IPS-NIHi7 (cell line): ENCODE data around the gene NDUFS8.
A peak's percentile ranks its signal among the peaks of the same experiment; 100 is the strongest.

ENCODE experiments used
- DNase-seq: peaks from one replicate; pipeline ENCODE4 v3.0.0; 2012; ENCODE audit warnings: mixed read lengths; ENCODE audit errors: extremely low spot score

Gene NDUFS8

DNA sequence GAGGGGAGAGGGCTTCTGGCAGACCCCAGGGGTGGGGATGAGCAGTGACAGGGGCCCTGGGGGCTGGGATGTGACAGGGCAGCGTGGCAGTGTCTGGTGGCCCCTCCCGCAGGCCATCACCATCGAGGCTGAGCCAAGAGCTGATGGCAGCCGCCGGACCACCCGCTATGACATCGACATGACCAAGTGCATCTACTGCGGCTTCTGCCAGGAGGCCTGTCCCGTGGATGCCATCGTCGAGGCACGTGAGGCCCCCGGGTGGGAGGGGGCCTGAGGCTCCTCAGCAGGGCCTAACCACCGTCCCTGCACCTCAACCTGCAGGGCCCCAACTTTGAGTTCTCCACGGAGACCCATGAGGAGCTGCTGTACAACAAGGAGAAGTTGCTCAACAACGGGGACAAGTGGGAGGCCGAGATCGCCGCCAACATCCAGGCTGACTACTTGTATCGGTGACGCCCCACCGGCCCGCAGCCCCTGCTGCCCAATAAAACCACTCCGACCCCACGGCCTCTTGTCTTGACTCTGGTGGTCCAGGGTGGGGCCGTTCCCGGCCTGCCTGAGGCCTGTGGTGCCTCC, 5.7 kb downstream of the NDUFS8 start:
- DNase-seq: no peak

DNA sequence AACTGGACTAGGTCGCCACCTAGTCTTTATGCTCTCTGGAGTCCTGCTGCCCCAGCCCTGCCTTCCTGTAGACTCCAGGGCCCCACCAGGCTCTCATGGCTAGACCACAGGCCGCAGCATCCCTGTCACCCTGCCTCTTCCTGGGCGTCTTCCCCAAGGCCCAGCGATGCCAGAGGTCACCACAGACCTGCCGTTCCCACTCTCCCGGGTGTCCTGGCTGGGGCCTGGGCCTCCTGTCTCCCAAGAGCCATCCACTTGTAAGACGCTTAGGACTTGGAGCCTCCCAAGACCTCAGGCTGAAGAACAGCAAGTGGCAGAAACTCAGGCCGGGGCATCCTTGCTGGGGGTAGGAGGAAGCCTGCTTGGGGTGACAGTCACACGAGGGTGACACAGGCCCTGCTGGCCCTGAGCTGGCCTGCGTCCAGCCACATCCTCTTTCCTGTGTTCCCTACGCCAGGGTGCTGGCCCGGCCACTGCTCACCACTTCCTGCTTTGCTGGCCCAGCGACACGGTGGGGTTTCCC, 6.3 kb downstream of the NDUFS8 start:
- no peak for DNase-seq

DNA sequence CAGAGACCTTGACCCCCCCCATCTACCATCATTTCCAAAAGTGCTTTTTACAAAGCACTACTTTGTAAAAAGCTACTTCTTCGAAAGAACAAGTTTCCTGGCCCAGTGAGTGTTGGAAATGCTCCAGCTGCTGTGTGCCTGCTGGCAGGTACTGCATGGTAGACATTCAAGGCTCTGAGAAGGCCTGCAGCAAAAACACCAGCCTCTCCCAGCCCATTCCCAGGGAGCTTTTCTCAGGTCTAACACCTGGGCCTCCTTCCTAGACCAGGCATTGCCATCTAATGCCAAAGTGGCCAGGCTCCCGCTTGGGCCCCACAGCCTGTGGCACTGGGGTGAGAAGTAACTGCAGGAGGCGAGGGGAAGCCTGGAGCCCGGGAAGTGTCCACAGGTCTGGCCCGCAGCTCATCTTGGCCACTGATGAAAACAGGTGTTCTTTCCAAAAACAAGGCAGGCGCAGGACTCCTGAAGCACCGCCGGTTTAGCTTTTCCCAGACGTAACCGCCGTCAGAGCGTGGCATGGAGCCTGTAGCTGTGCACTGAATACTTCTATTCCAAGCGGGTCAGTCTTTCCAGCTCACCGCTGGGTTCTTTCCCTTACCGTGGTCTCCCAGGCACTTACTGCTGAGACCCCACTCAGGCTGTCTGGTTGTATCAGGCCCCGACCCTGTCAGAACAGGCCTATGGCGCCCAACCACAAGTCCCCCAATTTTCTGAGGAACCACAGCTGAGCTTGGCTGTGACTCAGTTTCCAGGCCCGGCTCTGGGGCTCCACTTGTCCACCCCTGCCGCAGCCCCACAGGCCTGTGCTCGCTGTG, 7.1 kb downstream of the NDUFS8 start:
- peak; percentile 13 for DNase-seq

DNA sequence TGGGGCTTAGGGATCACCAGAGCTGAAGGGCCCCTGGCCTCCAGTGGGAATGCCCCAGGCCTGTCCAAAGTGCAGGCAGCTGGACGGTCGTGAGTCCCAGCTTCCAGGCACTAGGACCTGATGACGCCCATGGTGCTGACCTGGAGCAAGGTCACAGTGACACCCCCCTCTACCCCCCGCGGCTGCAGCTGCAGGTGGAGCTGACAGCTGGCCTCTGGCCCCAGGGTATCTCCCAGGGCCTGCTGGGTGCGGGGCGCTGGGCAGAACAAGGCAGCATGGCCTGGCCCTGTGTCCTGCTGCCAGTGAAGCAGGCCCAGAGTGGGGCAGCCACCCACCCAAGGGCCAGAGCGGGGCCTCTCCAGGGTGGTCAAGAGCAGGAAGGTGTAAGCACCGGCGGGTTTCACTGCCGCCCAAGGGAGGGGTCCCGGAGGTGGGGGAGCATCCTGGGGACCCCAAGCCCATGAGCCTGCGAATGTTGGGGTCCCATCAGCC, 7.8 kb downstream of the NDUFS8 start:
- DNase-seq: peak; percentile 18

DNA sequence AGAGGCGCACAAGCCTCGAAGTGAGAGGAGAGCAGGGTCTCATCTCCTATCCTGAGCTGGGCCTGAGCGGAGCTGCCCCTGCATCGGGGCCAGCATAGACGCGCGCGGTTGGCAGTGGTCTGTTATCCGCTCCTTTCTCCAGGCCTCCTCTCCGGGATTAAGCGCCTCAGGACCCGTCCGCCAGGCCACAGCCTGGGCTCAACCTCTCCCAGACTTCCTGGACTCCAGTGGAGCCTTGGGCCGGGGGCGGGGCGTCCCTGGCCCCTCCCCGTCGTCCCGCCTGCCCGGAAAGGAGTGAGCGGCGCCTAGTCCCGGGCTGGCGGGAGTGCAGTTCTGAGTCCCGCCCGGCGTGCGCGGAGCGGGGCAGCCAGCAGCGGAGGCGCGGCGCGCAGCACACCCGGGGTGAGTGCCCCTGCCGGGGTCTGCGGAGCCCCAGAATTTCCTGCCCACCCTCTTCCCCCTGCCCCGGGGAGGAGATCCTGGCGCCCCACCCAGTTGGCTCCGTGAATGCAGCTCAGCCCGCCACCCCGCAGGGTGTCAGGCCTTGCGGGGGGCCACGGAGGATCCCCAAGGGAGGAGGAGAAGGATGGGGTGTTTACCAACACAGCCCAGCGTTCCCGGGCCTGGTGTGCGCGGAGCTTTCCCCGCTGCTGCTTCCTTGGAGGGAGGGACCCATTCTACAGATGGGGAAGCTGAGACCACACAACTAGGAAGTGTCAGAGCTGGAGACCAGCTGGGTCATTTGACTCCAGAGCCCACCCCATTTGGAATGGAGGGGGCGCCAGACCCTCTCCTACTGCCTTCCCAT, 8.4 kb downstream of the NDUFS8 start, which contains the start of gene TCIRG1:
Gene TCIRG1, plus strand, starts transcription at position 308 of the 808 bp plus-strand sequence. CDS start 2,247 bp downstream, outside the sequence.
- DNase-seq: peak; percentile 95

DNA sequence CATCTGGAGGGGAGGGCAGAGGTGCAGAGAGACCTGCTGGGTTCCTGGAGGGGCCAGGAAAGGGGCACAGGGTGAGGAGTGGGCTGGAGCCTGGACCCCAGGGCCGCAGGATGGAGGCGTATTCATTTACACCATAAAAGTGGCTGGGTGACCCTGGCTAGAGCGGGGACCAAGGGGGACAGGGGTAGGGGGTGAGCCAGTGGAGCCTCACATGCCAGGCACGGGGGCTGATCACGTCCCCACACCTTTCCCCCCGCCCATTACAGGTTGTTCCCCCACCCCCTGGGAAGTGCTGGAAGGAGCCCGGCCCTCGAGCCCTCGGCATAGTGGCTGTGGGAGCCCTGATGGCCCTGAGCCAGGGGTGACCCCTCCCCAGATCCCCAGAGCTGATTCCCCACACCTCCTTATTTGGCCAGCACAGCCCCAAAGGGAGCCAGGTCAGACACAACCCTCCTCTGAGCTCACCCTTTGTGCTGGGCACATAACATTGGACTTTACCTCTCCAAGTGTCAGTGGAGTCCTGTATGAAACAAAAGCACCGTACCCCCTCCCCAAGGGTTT, 9.1 kb downstream of the NDUFS8 start:
- DNase-seq: peak; percentile 24

DNA sequence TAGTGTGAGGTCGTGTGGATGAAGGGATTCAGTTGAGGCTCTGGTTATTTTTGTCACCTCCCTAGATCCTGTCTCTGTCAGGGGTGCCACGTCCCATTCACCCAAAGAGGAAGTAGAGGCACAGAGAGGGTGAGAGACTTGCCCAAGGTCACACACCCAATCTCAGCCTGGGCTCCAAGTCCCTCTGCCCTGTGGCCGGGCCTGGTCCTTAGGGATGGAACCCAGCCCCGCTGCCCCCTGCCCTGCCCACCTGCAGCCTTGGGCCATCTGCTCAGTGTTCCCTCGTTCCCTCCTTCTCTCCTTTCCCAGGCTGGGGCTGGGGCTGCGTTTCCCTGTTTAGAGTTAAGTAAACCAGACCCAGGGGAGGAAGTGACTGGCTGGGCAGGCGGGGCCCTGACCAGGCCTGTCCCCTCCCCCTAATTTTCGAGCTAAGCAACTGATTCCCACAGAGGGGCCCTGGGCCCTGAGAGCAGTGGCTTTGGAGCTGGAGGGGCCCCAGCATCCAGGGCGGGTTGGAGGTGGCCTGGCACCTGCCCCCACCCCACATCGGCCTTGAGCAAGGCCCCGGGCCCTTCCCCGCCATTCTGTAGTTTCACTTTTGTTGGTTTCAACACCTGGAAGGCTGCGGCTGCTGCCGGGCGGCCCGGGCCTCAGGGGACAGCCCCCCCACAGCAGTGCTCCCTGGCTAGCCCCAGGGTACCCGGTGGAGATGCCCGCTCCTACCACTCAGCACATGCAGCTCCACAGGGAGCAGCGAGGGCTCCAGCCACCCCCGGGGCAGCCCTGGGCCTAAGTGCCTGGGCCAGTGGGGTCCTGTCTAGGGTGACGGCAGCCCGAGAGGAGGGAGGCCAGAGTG, 9.8 kb downstream of the NDUFS8 start:
- peak; percentile 80 for DNase-seq

DNA sequence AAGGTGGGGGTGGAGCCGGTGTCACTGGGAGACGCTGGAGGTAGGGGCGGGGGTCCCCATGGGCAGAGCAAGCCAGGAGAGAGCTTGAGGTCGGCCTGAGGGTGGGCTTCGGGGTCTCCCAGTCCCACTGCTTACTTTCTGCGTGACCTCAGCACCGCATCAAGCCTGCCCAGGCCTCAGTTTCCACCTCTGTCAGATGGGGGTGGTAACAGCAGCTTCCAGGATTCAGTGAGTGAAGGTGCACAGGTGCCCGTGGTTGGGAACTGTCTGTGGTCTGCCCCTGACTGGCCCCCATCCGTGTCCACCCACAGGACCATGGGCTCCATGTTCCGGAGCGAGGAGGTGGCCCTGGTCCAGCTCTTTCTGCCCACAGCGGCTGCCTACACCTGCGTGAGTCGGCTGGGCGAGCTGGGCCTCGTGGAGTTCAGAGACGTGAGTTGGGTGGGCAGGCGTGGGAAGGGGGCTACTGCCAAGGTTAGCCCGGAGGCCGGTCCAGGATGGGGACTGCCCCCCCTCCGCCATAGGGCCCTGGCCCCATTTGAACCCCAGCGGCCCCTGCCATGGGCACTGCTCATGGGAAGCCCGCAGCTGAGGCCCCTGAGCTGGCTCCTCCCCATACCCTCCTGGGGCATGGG, 10.6 kb downstream of the NDUFS8 start:
- DNase-seq: no peak

DNA sequence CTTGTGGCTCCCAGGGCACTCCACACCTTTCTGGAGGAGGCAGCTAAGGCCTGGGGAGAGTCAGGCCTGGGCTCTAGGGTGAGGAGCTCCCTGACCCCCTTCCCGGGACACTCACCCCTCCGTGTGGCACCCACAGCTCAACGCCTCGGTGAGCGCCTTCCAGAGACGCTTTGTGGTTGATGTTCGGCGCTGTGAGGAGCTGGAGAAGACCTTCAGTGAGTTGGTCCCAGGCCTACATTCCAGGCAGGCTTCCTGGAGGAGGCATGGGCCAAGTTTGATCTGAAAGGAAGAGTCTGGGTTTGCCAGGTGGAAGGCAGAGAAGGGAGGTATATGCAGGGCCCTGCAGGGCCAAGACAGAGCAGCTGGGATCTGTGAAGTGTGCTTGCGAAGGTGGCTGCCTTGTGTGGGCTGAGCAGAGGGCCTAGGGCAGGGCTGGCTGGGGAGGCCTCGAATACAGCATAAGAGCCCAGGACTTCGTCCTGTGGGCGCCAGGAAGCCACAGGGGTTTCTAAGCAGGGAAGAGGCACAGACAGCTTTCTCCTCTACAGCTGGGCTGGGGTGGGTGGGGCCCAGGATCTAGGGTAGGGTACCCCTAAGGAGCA, 11.2 kb downstream of the NDUFS8 start:
- DNase-seq: no peak

DNA sequence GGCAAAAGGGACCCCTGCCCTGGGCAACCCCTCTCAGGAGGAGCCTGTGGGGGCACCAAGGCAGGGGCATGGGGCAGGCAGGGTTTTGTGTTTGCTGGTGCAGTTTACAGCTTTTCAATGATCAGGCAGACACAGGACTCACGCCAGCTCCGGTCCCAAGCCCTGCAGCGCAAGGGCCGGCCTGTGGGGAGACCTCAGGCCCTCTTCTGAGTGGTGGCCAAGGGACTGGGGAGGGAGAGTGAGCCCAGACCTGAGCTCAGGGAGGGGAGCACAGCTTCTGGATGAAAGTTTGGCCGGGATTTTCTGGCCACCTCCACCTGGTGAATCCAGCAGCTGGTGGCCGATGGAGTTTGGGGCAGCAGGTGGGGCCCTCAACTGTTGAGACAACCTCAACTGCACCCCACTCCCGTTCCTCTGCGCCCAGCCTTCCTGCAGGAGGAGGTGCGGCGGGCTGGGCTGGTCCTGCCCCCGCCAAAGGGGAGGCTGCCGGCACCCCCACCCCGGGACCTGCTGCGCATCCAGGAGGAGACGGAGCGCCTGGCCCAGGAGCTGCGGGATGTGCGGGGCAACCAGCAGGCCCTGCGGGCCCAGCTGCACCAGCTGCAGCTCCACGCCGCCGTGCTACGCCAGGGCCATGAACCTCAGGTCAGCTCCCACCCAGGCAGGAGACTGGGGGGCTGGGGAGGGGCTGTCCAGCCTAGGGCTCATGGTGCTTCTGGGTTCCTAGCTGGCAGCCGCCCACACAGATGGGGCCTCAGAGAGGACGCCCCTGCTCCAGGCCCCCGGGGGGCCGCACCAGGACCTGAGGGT, 11.9 kb downstream of the NDUFS8 start:
- no peak for DNase-seq

DNA sequence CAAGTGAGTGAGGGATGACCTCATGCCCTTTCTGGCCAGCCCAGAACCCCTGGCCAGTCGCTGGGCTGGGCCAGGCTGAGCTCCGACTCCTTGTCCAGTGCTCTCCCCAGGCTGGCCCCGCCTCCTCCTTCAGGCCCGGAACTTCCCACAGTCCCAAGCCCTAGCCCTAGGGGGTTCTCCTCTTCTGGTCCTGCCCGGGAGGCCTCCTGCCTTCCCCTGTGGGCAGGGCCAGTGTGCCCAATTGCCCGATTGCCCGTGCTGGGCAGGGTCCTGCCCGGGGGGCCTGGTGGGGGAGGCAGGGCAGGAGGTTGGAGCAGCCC, 12.5 kb downstream of the NDUFS8 start:
- DNase-seq: no peak

DNA sequence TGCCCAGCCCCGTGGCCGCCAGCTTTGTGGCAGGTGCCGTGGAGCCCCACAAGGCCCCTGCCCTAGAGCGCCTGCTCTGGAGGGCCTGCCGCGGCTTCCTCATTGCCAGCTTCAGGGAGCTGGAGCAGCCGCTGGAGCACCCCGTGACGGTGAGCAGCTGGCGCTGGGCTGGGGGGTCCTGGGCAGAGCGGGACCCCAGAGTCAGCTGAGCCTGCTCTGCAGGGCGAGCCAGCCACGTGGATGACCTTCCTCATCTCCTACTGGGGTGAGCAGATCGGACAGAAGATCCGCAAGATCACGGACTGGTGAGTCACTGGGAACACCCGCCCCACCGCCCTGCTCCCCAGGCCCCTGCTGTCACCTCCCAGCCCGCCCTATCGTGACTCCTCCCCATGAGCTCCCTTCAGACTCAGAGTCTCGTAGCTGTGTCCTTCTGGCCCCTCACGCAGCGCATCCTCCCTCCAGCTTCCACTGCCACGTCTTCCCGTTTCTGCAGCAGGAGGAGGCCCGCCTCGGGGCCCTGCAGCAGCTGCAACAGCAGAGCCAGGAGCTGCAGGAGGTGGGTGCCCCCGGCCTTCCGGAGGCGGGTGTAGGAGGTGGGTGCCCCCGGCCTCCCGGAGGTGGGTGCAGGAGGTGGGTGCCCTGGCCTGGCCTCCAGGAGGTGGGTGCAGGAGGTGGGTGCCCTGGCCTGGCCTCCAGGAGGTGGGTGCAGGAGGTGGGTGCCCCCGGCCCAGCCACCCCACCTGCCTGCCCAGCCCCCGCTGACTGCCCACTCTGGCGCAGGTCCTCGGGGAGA, 13.1 kb downstream of the NDUFS8 start:
- peak; percentile 52 for DNase-seq

DNA sequence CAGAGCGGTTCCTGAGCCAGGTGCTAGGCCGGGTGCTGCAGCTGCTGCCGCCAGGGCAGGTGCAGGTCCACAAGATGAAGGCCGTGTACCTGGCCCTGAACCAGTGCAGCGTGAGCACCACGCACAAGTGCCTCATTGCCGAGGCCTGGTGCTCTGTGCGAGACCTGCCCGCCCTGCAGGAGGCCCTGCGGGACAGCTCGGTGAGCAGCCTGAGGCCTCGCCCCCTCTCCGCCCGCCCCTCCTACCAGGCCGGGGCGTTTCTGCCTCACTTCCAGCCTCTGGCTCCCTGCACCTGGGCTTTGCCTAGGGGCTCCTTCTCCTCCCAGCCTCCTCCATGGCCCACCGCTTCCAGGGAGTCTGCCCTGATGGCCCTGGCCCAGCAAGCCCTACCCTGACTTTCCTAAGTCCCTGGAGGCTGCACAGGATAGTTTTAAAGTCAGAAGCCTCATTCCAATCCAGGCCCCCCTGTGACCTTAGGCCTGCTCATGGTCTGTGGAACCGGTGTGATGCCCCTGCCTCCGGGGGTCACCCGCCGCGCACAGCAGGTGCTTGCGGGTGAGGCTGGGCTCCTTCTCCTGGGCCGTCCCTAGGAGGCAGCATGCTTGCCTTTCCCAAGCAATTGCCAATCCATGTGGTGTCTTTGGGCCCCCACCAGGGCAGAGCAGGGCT, 13.8 kb downstream of the NDUFS8 start:
- peak; percentile 48 for DNase-seq

DNA sequence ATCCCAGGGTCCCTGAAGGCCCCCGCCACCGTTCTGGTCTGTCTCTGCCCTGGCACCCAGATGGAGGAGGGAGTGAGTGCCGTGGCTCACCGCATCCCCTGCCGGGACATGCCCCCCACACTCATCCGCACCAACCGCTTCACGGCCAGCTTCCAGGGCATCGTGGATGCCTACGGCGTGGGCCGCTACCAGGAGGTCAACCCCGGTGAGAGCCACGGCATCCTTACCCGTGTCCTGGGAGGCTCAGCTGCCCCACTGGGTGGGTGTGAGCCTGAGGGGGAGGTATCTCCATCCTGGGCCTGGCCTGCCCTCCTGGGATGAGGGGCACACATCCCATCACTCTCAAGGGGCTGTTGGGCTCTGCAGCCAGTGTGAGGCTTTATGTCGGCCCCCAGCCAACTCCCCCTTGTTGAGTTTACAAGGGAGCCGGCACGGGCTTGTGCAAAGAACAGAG, 14.4 kb downstream of the NDUFS8 start:
- DNase-seq: no peak

DNA sequence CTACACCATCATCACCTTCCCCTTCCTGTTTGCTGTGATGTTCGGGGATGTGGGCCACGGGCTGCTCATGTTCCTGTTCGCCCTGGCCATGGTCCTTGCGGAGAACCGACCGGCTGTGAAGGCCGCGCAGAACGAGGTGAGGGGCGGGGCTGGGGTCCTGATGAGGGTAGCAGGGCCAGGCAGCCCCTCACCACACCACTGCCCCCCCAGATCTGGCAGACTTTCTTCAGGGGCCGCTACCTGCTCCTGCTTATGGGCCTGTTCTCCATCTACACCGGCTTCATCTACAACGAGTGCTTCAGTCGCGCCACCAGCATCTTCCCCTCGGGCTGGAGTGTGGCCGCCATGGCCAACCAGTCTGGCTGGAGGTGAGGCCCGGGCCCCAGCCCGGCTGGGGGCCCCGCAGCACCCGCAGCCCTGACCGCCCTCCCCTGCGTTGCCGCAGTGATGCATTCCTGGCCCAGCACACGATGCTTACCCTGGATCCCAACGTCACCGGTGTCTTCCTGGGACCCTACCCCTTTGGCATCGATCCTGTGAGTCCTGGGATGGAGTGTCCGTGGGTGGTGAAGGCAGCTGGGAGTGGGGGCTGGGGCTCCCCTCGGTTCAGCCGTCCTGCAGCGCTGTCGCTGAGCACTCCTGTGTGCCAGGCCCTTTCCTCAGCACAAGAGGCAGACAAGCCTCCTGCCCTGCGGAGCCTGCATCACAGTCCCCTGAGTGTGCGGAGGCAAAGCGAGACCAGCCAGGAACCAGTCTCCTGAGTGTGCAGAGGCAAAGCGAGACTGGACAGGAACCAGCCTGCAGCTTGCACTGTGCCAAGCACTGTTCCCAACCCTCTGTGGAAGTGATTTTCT, 17.2 kb downstream of the NDUFS8 start:
- no peak for DNase-seq

DNA sequence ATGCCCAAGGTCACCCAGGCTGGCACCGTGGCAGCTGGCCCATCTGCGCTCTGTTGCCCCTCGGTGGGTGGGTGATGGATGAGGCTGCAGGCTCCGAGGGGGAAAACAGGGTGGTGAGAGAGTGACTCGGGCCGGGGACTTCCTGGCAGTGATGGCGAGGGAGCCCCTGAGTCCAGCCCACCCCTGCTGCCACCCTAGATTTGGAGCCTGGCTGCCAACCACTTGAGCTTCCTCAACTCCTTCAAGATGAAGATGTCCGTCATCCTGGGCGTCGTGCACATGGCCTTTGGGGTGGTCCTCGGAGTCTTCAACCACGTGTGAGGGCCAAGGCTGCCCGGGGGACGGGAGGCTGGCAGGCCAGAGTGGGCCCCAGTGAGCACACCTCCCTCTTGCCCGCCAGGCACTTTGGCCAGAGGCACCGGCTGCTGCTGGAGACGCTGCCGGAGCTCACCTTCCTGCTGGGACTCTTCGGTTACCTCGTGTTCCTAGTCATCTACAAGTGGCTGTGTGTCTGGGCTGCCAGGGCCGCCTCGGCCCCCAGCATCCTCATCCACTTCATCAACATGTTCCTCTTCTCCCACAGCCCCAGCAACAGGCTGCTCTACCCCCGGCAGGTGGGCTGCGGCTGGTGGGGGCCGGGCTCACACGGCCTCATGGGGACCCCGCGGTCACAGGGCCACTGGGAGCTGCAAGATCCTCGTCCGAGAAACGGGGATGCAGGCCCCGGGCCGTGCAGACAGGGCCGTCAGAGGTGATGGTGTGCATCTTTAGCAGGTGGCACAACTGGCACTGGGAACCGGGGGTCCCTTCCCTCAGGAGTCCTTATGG, 18.4 kb downstream of the NDUFS8 start:
- no peak for DNase-seq
